HG03354 (cell line): ENCODE measurements around the gene CDH16.
"Not testable (repeated sequence)": the region's sequence is repeated elsewhere in the genome, so short reads cannot be mapped to it uniquely, and the experiment has no call there.

Experiments used
- ATAC-seq: cut with Tn5 transposase; IDR thresholded peaks from one replicate; pipeline ENCODE4 v1.9.1; 2021; ENCODE audit warnings: mild to moderate bottlenecking; ENCODE audit not compliant: unreplicated experiment, poor library complexity, severe bottlenecking

Gene CDH16, protein sequence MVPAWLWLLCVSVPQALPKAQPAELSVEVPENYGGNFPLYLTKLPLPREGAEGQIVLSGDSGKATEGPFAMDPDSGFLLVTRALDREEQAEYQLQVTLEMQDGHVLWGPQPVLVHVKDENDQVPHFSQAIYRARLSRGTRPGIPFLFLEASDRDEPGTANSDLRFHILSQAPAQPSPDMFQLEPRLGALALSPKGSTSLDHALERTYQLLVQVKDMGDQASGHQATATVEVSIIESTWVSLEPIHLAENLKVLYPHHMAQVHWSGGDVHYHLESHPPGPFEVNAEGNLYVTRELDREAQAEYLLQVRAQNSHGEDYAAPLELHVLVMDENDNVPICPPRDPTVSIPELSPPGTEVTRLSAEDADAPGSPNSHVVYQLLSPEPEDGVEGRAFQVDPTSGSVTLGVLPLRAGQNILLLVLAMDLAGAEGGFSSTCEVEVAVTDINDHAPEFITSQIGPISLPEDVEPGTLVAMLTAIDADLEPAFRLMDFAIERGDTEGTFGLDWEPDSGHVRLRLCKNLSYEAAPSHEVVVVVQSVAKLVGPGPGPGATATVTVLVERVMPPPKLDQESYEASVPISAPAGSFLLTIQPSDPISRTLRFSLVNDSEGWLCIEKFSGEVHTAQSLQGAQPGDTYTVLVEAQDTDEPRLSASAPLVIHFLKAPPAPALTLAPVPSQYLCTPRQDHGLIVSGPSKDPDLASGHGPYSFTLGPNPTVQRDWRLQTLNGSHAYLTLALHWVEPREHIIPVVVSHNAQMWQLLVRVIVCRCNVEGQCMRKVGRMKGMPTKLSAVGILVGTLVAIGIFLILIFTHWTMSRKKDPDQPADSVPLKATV

GRCh38 chr16:66918803-66919568, at the start of gene CDH16:
Gene CDH16 (minus strand): TSS chr16:66918885. CDS start chr16:66918065, 820 bp downstream.
- ATAC-seq = no peak

- ATAC-seq = no peak
Observed at GRCh38 chr16:66964049-66964448, 45.4 kb upstream of the CDH16 start.

- ATAC-seq = no peak
Observed at GRCh38 chr16:66961914-66962313, 43.2 kb upstream of the CDH16 start.

- ATAC-seq = peak; percentile 78
Observed at GRCh38 chr16:66961065-66961744, 42.5 kb upstream of the CDH16 start, which contains the start of gene CES3. Gene CES3 (plus strand): TSS chr16:66961266. CDS start chr16:66961308, 42 bp downstream.

DNA sequence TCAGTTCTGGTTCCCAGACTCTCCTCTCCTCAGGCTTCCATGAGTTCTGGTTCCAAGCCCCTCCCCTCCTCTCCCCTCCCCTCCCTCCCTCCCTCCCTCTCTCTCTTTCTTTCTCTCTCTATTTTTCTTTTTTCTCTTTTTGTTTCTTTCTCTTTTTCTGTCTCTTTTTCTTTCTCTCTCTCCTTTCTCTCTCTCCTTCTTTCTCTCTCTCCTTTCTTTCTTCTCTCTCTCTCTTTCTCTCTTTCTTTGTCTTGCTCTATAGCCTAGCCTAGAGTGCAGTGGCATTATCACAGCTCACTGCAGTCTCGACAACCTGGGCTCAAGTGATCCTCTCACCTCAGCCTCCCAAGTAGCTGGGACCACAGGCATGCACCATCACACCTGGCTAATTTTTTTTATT, 41.6 kb upstream of the CDH16 start:
- no peak for ATAC-seq

GRCh38 chr16:66959704-66960161, 41.0 kb upstream of the CDH16 start:
- ATAC-seq = no peak

DNA sequence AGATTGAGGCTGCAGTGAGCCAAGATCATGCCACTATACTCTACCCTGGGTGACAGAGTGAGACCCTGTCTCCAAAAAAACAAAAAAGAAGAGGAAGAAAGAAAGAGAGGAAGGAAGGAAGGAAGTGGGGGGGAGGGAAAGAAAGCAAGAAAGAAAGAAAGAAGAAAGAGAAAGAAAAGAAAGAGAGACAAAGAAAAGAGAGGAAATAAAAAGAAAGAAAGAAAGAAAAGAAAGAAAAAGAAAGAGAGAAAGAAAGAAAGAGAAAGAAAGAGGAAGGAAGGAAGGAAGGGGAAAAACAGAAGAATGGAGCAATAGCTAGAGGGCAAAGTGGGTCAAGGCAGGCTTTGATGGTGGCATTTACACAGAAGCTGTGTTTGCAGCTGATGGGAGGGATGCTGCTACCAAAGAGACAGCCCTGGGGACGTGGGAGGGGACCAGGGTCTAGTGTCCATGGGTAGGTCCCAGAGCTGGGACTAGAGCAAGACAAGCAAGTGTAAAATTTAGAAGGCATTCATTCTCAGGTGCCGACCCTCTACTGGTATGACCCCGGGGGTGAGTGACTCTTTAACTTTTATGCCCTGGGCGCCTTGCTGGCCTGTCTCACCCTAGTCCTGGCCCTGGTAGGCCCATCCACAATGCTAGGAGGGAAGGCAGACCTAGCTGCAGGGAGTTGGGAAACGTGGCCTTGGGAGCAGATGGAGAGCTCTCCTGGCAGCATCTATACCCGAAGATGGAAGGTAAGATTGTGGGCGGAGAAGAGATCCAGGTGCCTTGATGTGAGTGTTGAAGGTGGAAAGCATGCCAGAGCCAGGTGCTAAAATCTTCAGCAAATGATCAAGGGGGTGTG, 40.4 kb upstream of the CDH16 start:
- no peak for ATAC-seq

DNA sequence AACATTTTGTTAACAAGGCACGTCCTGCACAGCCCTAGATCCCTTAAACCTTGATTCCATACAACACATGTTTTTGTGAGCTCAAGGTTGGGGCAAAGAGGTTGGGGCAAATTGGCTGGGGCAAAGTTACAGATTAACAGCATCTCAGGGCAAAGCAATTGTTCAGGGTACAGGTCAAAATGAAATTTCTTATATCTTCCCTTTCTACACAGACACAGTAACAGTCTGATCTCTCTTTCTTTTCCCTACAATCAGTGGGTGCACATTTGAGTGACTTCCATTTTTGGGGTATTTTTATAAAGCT, 37.4 kb upstream of the CDH16 start:
- not testable (repeated sequence) for ATAC-seq

DNA sequence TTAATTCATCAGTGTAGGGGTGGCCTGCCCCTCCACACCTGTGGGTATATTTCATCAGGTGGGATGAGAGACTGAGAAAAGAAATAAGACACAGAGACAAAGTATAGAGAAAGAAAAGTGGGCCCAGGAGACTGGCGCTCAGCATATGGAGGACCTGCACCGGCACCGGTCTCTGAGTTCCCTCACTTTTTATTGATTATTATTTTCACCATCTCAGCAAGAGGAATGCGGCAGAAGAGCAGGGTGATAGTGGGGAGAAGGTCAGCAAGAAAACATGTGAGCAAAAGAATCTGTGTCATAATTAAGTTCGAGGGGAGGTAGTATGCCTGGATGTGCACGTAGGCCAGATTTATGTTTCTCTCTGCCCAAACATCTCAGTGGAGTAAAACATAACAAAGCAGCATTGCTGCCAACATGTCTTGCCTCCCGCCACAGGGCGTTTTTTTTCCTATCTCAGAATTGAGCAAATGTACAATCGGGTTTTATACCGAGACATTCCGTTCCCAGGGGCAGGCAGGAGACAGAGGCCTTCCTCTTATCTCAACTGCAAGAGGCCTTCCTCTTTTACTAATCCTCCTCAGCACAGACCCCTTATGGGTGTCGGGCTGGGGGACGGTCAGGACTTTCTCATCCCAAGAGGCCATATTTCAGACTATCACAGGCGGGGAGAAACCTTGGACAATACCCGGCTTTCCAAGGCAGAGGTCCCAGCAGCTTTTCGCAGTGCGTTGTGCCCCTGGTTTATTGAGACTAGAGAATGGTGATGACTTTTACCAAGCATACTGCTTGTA, 36.9 kb upstream of the CDH16 start:
- not testable (repeated sequence) for ATAC-seq

DNA sequence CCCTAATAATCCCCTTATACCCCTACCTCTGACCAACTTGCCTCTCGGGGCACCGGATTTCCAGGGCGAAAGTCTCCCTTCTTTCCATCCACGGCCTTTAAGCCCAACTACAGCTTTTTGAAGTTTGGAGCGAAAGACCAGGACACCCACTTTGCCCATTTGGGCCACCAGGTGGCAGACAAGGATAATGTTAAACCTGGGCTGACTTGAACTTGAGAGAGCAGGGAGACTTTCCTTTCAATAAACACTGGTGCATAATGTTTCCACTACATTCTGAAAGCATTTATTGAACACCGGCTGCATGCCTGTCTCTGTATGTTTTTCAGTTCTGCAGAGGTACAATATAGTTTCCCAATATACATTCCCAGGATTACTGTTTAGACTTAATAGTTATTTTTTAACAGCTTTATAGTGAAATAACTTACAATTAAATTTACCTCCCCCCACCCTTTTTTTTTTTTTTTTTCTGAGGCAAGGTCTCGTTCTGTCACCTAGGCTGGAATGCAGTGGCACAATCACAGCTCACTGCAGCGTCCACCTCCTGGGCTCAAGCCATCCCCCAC, 35.5 kb upstream of the CDH16 start:
- ATAC-seq = no peak

DNA sequence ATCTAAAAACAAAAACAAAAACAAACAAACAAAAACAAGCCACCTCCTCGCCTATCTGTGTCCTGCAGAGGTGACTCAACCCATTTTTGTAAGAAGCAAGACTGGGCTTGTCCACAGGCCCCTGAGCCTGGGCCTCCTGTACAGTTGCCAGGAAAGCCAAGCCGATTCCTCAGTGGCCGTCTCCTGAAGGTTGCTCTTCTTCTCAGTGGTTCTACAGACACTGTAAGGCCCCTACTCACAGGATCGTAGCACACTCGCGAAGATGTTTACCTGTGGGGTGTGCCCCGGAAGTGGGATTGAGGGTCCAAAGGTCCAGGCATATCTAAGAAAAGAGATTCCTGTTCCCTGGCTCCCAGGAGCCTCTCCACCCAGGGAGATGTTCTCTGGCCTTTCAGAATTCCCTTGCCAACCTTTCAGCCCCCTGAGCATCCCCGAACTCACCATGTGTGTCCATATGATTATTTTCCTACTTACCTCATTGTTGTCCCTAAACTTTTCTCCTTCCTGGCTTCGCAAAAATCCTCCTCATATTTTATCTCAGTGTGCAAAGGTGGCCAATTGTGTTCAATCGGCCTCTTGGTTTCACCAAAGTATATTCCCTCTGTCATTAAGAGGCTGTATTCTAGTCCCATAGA, 34.9 kb upstream of the CDH16 start:
- ATAC-seq = no peak

DNA sequence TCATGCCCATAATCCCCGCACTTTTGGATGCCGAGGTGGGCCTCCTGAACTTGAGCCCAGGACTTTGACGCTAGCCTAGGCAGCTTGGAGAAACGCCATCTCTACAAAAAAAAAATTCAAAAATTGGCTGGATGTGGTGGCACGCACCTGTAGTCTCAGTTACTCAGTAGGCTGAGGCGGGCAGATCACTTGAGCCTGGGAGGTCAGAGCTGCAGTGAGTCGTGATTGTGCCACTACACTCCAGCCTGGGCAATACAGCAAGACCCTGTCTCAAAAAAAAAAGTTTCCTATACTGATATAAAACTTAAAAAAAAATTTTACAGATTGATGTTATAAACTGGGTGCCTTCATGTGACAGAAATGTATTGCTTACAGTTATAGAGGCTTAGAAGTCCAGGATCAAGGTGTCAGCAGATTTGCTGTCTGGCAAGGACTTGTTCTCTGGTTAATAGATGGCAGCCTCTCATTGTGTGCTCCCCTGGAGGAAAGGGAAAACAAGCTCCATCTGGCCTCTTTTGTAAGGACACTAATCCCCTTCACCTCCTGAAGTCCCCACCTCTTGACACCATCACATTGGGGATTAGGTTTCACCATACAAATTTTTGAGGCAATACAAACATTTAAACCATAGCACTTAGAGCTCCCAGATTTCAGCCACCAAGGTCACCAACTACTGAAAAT, 33.9 kb upstream of the CDH16 start:
- ATAC-seq = no peak

GRCh38 chr16:66950971-66951790, 32.5 kb upstream of the CDH16 start:
- ATAC-seq = no peak

DNA sequence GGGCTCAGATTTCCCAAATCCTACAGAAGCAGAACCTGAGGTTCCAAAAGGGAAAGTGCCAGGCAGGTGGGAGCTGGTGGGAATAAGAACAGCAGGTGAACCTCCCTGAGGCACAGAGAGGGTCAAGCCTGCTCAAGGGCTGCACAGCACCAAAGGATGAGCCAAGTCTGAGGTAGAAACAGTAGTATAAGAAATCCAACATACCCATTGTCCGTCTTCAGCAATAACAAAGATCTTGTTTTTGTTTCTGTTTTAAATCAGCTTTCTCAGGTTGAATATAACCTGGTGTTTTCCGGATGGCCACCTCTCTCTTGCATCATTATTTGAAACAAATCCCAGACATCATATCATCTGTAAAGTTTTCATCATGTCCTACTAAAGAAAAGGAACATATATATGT, 31.8 kb upstream of the CDH16 start:
- ATAC-seq = no peak

DNA sequence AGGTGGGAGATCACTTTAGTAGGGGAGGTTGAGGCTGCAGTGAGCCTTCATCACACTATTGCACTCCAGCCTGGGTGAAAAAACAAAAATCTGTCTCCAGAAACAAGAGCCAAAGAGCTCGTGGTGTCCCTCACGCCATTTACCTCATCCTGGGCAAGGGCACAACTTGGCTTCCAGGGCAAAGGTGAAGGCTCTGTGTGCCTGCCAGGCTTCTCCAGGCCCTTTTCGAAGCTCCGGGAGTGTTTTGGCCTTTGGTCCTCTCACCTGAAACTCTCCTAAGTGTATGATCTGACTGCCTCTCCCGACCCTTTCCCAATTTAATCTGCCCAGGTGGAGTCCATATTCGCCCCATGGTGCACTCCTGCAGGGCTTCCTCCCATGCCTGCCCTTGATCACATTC, 30.8 kb upstream of the CDH16 start:
- no peak for ATAC-seq

DNA sequence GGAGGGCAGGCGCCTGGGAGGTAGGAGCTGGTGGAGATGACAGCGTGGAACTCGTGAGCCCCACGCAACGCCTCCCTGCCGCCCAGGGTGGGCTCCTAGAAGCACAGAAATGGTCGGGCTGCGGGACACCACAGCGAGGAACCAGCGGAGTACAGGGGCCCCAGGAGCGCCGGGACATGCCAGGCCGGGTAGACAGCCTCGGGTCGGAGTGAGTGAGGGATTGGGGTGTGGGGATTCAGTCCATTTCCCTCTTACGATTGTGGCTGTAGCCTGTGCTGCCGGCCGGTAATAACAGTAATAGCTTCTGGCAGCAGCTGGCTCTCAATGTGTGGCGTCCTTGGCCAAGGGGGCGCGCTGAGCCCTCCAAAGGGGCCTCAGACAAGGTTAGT, 30.1 kb upstream of the CDH16 start:
- no peak for ATAC-seq
